ENCODE data around the gene MYLK2.

The MYLK2 gene

GRCh38 chr20:31840906-31841816 is 22.0 kb downstream of the MYLK2 start:
- FAIRE-seq (no peak), DNase-seq (ENCODE audit: insufficient read length, low spot score) (no peak)
- TF ChIP-seq SPI1 (IDR thresholded peaks at IDR 0.05; ENCODE audit: low read depth, low read length): no peak
- no peak for TF ChIP-seq POLR2A (IDR thresholded peaks at IDR 0.05; ENCODE audit: low read depth, low read length)
- no peak for TF ChIP-seq PAX5 (IDR thresholded peaks at IDR 0.05; ENCODE audit: insufficient read depth, low read length, severe bottlenecking)
- no peak for TF ChIP-seq POLR2AphosphoS5 (IDR thresholded peaks at IDR 0.05; ENCODE audit: low read depth, low read length)
- no peak for TF ChIP-seq POU2F2 (IDR thresholded peaks at IDR 0.05; ENCODE audit: low read depth, low read length)
- TF ChIP-seq TAF1 (IDR thresholded peaks at IDR 0.05; ENCODE audit: low read depth, low read length): no peak

GRCh38 chr20:31841928-31842327 is 22.8 kb downstream of the MYLK2 start:
- FAIRE-seq: no peak

GRCh38 chr20:31842471-31843157 is 23.5 kb downstream of the MYLK2 start:
- TF ChIP-seq SPI1 (IDR thresholded peaks at IDR 0.05; ENCODE audit: low read depth, low read length): no peak
- FAIRE-seq: no peak
- DNase-seq (ENCODE audit: insufficient read length, low spot score): no peak

More at GRCh38 chr20:31841928-31842327, 22.8 kb downstream of the MYLK2 start:
- no peak for DNase-seq (ENCODE audit: insufficient read length, low spot score)
- TF ChIP-seq POLR2AphosphoS5 (IDR thresholded peaks at IDR 0.05; ENCODE audit: low read depth, low read length) (no peak), SPI1 (IDR thresholded peaks at IDR 0.05; ENCODE audit: low read depth, low read length) (no peak), PAX5 (IDR thresholded peaks at IDR 0.05; ENCODE audit: insufficient read depth, low read length, severe bottlenecking) (no peak), POLR2A (IDR thresholded peaks at IDR 0.05; ENCODE audit: low read depth, low read length) (no peak), POU2F2 (IDR thresholded peaks at IDR 0.05; ENCODE audit: low read depth, low read length) (no peak), TAF1 (IDR thresholded peaks at IDR 0.05; ENCODE audit: low read depth, low read length) (no peak)

- TF ChIP-seq POLR2A (IDR thresholded peaks at IDR 0.05; ENCODE audit: low read depth, low read length): no peak
- no peak for TF ChIP-seq TAF1 (IDR thresholded peaks at IDR 0.05; ENCODE audit: low read depth, low read length)
- no peak for FAIRE-seq
- no peak for DNase-seq (ENCODE audit: insufficient read length, low spot score)
These were observed 24.1 kb downstream of the MYLK2 start for GRCh38 chr20:31843288-31843687.

GRCh38 chr20:31843881-31844280 is 24.7 kb downstream of the MYLK2 start:
- no peak for FAIRE-seq
- no peak for DNase-seq (ENCODE audit: insufficient read length, low spot score)
- TF ChIP-seq PAX5 (IDR thresholded peaks at IDR 0.05; ENCODE audit: insufficient read depth, low read length, severe bottlenecking): no peak
- no peak for TF ChIP-seq TAF1 (IDR thresholded peaks at IDR 0.05; ENCODE audit: low read depth, low read length)
- no peak for TF ChIP-seq POLR2AphosphoS5 (IDR thresholded peaks at IDR 0.05; ENCODE audit: low read depth, low read length)
- TF ChIP-seq POLR2A (IDR thresholded peaks at IDR 0.05; ENCODE audit: low read depth, low read length): no peak
- TF ChIP-seq SPI1 (IDR thresholded peaks at IDR 0.05; ENCODE audit: low read depth, low read length): no peak
- TF ChIP-seq POU2F2 (IDR thresholded peaks at IDR 0.05; ENCODE audit: low read depth, low read length): no peak

- TF ChIP-seq POLR2AphosphoS5 (IDR thresholded peaks at IDR 0.05; ENCODE audit: low read depth, low read length): no peak
- no peak for TF ChIP-seq SPI1 (IDR thresholded peaks at IDR 0.05; ENCODE audit: low read depth, low read length)
- TF ChIP-seq TAF1 (IDR thresholded peaks at IDR 0.05; ENCODE audit: low read depth, low read length): no peak
- TF ChIP-seq POU2F2 (IDR thresholded peaks at IDR 0.05; ENCODE audit: low read depth, low read length): no peak
- TF ChIP-seq PAX5 (IDR thresholded peaks at IDR 0.05; ENCODE audit: insufficient read depth, low read length, severe bottlenecking): no peak
- TF ChIP-seq POLR2A (IDR thresholded peaks at IDR 0.05; ENCODE audit: low read depth, low read length): no peak
- no peak for DNase-seq (ENCODE audit: insufficient read length, low spot score)
- no peak for FAIRE-seq
These were observed 25.7 kb downstream of the MYLK2 start for GRCh38 chr20:31844737-31845299.

GRCh38 chr20:31845300-31845863 is 26.2 kb downstream of the MYLK2 start, which contains the start of gene FOXS1:
Gene FOXS1 (minus strand): TSS chr20:31845604. CDS start chr20:31845542, 62 bp downstream.
- DNase-seq (ENCODE audit: insufficient read length, low spot score): no peak
- TF ChIP-seq POLR2A (IDR thresholded peaks at IDR 0.05; ENCODE audit: low read depth, low read length) (no peak), SPI1 (IDR thresholded peaks at IDR 0.05; ENCODE audit: low read depth, low read length) (no peak), TAF1 (IDR thresholded peaks at IDR 0.05; ENCODE audit: low read depth, low read length) (no peak), PAX5 (IDR thresholded peaks at IDR 0.05; ENCODE audit: insufficient read depth, low read length, severe bottlenecking) (no peak), POLR2AphosphoS5 (IDR thresholded peaks at IDR 0.05; ENCODE audit: low read depth, low read length) (no peak), POU2F2 (IDR thresholded peaks at IDR 0.05; ENCODE audit: low read depth, low read length) (no peak)
- FAIRE-seq: no peak

GRCh38 chr20:31846793-31847138 is 27.6 kb downstream of the MYLK2 start:
- FAIRE-seq (no peak), DNase-seq (ENCODE audit: insufficient read length, low spot score) (no peak)
- TF ChIP-seq POU2F2 (IDR thresholded peaks at IDR 0.05; ENCODE audit: low read depth, low read length) (no peak), TAF1 (IDR thresholded peaks at IDR 0.05; ENCODE audit: low read depth, low read length) (no peak), POLR2A (IDR thresholded peaks at IDR 0.05; ENCODE audit: low read depth, low read length) (no peak), POLR2AphosphoS5 (IDR thresholded peaks at IDR 0.05; ENCODE audit: low read depth, low read length) (no peak), PAX5 (IDR thresholded peaks at IDR 0.05; ENCODE audit: insufficient read depth, low read length, severe bottlenecking) (no peak), SPI1 (IDR thresholded peaks at IDR 0.05; ENCODE audit: low read depth, low read length) (no peak)
